ENCODE results near the gene ARID5A.

GRCh38 chr2:96508521-96509113, 27.9 kb upstream of the ARID5A start:
- TF ChIP-seq, protein P1, sequence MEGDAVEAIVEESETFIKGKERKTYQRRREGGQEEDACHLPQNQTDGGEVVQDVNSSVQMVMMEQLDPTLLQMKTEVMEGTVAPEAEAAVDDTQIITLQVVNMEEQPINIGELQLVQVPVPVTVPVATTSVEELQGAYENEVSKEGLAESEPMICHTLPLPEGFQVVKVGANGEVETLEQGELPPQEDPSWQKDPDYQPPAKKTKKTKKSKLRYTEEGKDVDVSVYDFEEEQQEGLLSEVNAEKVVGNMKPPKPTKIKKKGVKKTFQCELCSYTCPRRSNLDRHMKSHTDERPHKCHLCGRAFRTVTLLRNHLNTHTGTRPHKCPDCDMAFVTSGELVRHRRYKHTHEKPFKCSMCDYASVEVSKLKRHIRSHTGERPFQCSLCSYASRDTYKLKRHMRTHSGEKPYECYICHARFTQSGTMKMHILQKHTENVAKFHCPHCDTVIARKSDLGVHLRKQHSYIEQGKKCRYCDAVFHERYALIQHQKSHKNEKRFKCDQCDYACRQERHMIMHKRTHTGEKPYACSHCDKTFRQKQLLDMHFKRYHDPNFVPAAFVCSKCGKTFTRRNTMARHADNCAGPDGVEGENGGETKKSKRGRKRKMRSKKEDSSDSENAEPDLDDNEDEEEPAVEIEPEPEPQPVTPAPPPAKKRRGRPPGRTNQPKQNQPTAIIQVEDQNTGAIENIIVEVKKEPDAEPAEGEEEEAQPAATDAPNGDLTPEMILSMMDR (conservative IDR thresholded peaks at IDR 0.05; ENCODE audit: low read length), result no peak
- TF ChIP-seq EZH2phosphoT487 (IDR thresholded peaks at IDR 0.05; ENCODE audit: borderline replicate concordance), result no peak
